Spleen (tissue), 7 donors: ENCODE data around the gene ANKRD13A.

Experiments
- POLR2AphosphoS5 ChIP-seq, 3 donors: sonication (generic); formaldehyde crosslinking; IDR thresholded peaks; one replicate each; pipeline ENCODE4 v1.5.1; 2017; ENCODE audit warnings: antibody characterized with exemption in 3 of 3
- TF ChIP-seq, protein P1 (sequence below), 11 experiments: fragments of 200-600 bp in 7 of 11; fragments of 450-650 bp in 4 of 11; sonication (generic) in 4 of 11; IDR thresholded peaks in 8 of 11; conservative IDR thresholded peaks in 3 of 11; 1 replicate in 7 of 11; 2 replicates in 4 of 11; pipeline versions ENCODE4 v1.4.0 to v1.8.0; 2016 to 2021; ENCODE audit warnings: antibody characterized with exemption in 11 of 11, inconsistent platforms in 4 of 11, mild to moderate bottlenecking in 1 of 11
- donor health status: DM: no; HTN: no; CAD: no; lungs with moderate emphysema.
- donor health status: DM: no; HTN: no; CAD: no.
- donor health status: DM: no; HTN: no; CAD: no.

DNA sequence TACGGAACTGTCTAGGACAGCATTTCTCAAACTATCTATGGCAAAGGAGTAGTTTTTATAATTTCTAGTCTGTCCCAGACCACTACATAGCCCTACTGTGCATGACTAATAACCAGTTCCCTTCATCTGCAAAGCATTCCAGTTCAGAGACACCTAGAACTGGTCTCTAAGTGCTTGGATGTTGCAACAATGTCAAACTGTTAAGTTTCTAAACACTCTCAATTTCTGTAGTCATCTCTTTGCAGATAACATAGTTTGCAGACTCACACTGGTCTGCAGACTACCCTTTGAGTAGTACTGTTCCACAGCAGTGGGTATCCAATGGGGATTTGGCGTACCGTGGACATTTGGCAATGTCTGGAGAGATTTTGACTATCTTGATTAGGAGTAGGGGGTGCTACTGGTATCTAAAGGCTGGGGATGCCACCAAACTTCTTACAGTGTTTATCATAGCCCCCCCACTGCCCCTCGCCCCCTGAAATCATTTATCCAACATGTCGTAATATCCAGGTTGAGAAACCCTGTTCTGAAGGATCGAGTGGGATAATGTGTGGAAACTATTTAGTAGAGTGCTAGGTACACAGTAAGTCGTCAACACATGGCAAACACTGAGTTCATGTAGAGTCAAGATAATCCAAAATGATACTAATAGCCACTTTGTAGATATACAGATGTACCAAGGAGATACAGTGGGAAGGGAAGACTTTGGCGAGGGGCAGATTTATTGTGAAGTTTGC, 47.4 kb downstream of the ANKRD13A start:
- TF ChIP-seq, protein P1, sequence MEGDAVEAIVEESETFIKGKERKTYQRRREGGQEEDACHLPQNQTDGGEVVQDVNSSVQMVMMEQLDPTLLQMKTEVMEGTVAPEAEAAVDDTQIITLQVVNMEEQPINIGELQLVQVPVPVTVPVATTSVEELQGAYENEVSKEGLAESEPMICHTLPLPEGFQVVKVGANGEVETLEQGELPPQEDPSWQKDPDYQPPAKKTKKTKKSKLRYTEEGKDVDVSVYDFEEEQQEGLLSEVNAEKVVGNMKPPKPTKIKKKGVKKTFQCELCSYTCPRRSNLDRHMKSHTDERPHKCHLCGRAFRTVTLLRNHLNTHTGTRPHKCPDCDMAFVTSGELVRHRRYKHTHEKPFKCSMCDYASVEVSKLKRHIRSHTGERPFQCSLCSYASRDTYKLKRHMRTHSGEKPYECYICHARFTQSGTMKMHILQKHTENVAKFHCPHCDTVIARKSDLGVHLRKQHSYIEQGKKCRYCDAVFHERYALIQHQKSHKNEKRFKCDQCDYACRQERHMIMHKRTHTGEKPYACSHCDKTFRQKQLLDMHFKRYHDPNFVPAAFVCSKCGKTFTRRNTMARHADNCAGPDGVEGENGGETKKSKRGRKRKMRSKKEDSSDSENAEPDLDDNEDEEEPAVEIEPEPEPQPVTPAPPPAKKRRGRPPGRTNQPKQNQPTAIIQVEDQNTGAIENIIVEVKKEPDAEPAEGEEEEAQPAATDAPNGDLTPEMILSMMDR (IDR thresholded peaks at IDR 0.05 in 8 of 11, conservative IDR thresholded peaks at IDR 0.05 in 3 of 11): no peak
- no peak for TF ChIP-seq POLR2AphosphoS5 (IDR thresholded peaks at IDR 0.05)
